ENCODE measurements around the gene THADA.

Gene THADA

GRCh38 chr2:43383533-43383932, 212.3 kb downstream of the THADA start:
- DNase-seq = no peak

GRCh38 chr2:43379494-43379893, 216.3 kb downstream of the THADA start:
- no peak for DNase-seq

- no peak for DNase-seq
Measured at GRCh38 chr2:43377327-43377726, 218.5 kb downstream of the THADA start.

- no peak for DNase-seq
Measured at GRCh38 chr2:43376523-43377198, 219.2 kb downstream of the THADA start.

GRCh38 chr2:43375746-43376522, 219.9 kb downstream of the THADA start:
- no peak for DNase-seq

GRCh38 chr2:43372416-43373081, 223.3 kb downstream of the THADA start:
- no peak for DNase-seq

- DNase-seq = no peak
Measured at GRCh38 chr2:43370705-43371104, 225.1 kb downstream of the THADA start.

GRCh38 chr2:43370146-43370545, 225.7 kb downstream of the THADA start:
- DNase-seq = no peak

- no peak for DNase-seq
Measured at GRCh38 chr2:43368483-43369385, 227.1 kb downstream of the THADA start.

- DNase-seq = no peak
Measured at GRCh38 chr2:43367012-43367782, 228.6 kb downstream of the THADA start.

GRCh38 chr2:43363120-43363519, 232.7 kb downstream of the THADA start:
- DNase-seq = no peak

GRCh38 chr2:43361286-43361685, 234.6 kb downstream of the THADA start:
- DNase-seq = no peak

GRCh38 chr2:43360137-43360536, 235.7 kb downstream of the THADA start:
- DNase-seq = no peak

- no peak for DNase-seq
Measured at GRCh38 chr2:43358410-43359201, 237.2 kb downstream of the THADA start.

GRCh38 chr2:43356774-43357173, 239.1 kb downstream of the THADA start:
- no peak for DNase-seq

GRCh38 chr2:43355399-43355798, 240.4 kb downstream of the THADA start:
- DNase-seq = no peak

GRCh38 chr2:43349904-43350303, 245.9 kb downstream of the THADA start:
- DNase-seq = no peak

GRCh38 chr2:43348908-43349661, 246.8 kb downstream of the THADA start:
- DNase-seq = no peak

GRCh38 chr2:43347746-43348145, 248.1 kb downstream of the THADA start:
- DNase-seq = no peak

Measured in 8988T (cell line).